UCSD-AML1 (cell line): ENCODE results near the gene APOA1.

Experiments
- DNase-seq: peaks from one replicate; lab custom pipeline; 2025; ENCODE audit not compliant: unreplicated experiment; lab: John Stamatoyannopoulos, UW

APOA1 gene

DNA sequence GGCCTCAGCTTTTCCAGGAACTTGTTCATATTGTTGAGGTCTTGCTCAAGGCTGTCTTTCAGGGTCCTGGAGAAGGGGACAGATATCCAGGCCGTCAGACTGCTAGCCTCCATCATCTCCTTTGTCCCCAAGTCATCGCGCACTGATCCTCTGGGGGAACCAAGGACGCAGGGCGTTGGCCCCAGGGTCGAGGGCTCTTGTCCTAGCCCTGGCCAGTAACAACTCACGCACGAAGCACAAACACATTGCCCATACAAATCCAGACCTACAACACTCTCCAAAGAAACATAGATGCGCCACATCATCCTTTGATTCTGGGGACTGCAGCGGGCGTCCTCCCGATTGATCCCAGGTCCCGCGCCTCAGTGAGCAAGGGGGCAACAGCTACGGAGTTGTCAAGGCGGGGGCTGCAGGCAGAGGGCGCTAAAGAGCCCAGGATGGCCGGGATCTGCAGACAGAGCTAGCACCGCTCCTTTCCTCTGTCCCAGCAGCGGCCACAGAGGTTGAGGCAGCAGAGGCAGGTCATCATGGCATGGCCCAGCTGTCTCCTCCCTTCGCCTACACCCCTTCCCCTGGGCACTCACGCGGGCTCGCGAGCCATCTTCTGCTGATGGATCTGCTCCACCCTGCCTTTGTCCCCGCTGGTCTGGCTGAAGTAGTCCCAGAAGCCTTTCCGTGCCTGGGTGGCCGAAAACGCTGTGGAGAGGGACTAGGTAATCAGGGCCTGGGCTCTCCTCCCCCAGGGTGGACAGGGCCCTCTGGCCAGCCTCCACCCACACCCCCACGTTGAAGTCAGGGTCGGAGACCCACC is 46.2 kb downstream of the APOA1 start:
- peak; percentile 73 for DNase-seq

DNA sequence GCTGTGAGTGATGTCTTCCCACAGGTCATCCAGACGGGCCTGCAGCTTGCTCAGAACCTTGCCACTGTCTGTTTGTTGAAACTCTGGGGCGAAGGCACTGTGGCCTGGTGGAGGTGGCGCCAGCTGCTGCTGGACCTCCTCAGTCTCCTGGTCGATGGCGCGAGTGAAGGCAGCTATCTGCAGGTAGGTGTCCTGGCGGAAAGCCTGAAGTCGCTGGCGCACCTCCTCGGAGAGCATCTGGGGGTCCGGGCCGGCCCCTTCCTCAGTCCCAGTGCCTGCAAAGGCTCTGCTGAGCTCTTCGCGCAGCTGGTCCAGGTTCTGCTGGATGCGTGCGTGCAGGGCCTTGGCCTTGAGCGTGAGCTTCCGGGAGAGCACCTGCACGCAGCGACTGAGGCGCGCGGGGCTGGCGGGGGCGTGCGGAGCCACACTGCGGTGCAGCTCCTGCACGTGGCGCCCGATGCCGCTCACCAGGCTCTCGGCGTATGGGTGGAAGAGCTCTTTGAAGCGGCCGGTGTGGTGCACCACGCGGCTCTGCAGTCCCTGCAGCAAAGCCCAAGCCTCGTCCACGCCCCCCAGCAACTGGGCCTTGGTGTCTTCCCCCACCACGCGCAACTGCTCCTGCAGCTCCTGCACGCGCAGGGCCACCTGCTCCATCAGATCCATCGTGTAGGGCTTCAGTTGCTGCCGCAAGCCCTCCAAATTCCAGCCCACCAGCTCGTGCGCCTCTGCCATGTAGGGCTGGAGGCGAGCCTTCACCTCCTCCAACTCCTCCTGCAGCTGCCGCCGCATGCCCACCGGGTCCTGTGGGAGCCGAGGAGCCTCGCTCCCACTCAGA is 47.0 kb downstream of the APOA1 start:
- DNase-seq, result no peak

DNA sequence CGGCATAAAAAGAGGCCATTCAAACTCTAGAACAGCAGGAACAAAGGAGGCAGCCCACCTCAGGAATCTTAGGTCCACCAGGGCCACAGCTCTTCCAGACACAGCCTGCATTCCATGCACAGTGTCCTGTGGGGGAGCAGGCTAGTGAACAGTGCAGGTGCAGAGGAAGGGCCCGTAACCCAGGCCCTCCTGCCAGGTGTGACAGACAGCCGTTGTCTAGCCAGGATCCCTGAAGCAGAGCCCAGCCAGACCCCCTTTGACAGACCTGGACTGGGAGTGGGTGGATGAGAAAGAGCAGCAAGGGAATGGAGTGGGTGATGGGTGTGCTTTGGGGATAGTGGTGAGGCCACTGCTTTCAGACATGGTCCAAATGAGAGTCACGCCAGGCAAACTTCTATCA is 48.4 kb downstream of the APOA1 start:
- no peak for DNase-seq

DNA sequence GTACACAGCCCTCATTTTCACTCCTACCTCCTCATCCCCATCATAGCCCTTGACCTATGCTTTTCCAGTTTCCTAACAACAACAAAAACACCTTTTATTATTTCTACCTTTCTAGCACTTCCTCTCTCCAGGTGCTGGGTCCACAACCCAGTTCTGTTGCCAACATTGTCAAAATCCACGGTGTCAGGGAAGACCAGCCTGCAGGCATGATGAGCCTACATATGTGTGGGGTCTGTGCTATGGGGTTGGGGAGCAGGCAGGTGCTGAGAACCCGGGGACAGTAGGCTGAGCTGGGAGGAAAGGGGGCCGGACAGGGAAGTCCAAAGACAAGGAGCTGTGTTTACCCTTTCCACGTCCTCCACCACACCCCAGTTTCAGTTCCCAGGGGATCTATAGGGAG is 48.9 kb downstream of the APOA1 start:
- DNase-seq, result no peak

DNA sequence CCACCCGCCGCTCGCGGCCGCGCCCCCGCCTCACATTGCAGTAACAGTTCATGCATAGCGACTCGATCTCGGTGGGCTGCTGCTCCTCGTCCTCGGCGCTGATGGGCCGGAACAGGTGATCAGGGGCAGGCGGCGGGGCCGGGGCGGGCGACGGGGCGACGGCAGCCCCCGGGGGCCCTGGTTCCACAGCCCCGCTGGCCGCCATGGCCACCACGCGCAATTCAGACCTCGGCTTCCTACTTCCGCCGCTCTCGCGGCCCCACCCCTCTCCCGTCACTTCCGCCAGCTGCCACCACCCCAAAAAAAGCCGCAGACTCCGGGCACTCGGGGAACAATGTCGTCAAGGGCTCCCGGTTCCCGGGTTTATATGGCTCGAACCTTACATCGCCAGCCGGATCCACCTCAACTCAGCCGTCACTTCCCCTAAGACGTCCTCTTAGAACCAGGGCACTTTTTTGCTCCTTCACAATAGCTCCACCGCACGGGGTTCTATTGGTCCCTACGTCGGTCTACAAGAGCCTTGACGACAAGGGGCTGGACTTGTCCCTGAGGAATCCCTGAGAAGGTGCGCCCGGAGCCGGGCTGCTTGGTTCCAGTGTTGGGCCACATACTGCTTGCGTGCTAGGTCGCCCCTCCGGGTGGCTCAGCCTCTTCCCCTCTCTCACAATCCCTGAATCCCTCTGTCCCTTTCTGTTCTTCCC is 49.5 kb downstream of the APOA1 start, which contains the start of gene ZPR1:
ZPR1 (minus strand) TSS at position 238 of the 701 bp plus-strand sequence; CDS start at position 205, 33 bp downstream.
- peak; percentile 81 for DNase-seq

DNA sequence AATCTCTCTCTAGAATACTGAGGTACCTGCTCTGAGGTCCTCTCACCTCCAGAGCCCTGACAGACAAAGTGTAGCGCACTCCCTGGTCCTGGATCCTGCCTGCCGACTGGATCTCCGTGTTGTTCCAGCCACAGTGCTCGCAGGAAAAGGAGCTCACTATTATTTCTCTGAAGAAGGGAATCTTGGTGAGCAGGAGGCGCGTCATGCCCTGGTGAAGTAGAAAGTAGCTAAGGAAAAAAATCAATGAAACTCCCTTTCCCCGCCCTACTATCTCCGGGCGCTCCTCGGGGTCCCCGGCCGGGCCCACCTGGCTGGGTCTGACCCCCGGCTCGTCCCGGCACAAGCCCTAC is 50.0 kb downstream of the APOA1 start:
- no peak for DNase-seq

DNA sequence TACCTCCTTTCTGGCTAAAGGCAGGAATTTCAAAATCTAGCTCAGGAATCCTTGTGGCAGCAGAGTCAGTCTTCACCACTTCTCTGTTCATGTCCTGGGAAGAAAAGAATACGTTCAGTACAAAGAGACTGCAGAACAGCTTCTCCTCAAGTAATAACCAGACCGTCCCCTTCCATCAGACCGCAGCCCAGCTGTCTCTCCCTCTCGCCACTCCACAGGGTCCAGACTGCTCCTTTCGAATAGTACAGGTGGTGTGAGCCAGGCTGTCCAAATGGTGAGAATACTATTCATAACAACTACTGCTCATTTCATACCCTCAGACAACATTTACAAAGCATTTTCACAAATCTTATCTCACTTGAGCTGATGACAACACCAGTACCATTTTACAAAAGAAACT is 50.5 kb downstream of the APOA1 start:
- DNase-seq, result no peak

DNA sequence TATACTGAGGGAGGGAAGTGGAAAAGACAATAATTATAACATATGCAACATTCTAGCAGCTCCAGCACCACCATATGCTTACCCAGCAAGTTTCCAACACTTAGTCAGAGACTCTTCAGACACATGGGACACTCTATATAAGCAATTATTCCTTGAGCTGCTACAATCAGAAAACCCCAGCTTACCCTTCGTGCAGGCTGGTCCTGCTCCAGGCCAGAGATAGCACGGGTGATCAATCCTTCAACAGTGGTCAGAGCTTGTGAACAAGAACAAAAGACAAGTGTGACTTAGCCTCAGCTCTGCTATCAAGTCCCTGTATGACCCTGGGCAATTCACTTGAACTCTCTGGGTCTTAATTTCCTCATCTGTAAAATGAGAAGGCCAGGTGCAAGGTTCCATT is 51.1 kb downstream of the APOA1 start:
- no peak for DNase-seq
